Measurements from ENCODE around the gene LHFPL6.

DNA sequence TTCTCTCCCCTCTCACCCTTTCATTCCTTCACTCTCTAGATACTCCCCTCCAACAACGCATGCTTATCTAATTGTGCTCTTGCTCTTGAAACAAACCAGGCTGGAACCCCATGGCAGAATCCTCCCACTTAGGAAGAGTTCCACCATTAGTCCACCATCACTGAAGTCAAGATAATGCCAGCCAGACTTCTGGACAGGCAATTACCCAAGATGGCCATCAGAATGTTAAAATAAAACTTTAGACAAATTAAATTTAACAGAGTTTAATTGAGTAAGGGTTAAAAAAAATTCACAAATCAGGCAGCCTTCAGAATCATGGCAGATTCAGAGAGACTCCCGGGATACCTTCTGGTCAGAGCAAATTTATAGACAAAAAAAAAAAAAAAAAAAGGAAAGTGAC, 221.5 kb downstream of the LHFPL6 start:
- TF ChIP-seq, protein P1, sequence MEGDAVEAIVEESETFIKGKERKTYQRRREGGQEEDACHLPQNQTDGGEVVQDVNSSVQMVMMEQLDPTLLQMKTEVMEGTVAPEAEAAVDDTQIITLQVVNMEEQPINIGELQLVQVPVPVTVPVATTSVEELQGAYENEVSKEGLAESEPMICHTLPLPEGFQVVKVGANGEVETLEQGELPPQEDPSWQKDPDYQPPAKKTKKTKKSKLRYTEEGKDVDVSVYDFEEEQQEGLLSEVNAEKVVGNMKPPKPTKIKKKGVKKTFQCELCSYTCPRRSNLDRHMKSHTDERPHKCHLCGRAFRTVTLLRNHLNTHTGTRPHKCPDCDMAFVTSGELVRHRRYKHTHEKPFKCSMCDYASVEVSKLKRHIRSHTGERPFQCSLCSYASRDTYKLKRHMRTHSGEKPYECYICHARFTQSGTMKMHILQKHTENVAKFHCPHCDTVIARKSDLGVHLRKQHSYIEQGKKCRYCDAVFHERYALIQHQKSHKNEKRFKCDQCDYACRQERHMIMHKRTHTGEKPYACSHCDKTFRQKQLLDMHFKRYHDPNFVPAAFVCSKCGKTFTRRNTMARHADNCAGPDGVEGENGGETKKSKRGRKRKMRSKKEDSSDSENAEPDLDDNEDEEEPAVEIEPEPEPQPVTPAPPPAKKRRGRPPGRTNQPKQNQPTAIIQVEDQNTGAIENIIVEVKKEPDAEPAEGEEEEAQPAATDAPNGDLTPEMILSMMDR (conservative IDR thresholded peaks at IDR 0.05 in 1 of 2, IDR thresholded peaks at IDR 0.05 in 1 of 2; ENCODE audit: extremely low read depth in 1 of 2, insufficient read depth in 1 of 2, low read depth in 1 of 2, low read length in 2 of 2): no peak
- TF ChIP-seq EZH2 (IDR thresholded peaks at IDR 0.05; ENCODE audit: borderline replicate concordance, low read length): no peak

Data from mammary epithelial cell (primary cell).